ENCODE results near the gene RYR3. TPM values are rescaled to one million over a fixed set of nuclear protein-coding genes. Genes with fewer than 3 reads are reported as not detected.

RYR3 gene
- total RNA-seq, 1 experiment from 2014 or later: not detected

DNA sequence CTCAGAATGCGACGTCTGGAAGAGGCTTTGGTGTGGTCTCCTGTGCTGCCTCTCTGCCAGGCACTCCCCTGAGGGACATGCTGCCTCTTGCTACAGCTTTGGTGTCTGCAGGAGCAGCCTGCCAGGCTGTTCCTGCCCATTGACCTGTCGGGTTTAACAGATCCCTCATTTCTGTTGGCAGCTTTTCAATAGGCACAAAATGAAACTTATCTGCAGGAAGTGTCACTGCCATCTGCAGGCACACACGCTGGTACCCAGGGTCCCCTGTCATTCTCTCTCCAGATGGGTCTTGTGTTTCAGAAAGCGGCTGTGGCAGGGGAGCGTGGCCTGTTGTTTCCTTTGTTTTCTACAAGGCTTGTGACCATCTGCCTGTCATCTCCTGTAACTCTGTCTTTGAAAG lies 329.2 kb downstream of the RYR3 start:
- Histone ChIP-seq H3K27ac (ENCODE audit: low read depth, low read length, poor library complexity, severe bottlenecking) (no peak overlapping the region), H3K9me3 (ENCODE audit: low read depth, low read length, poor library complexity, severe bottlenecking) (no peaks in the 10 kb centered on the region), H3K27me3 (replicated peaks; ENCODE audit: insufficient read depth, low read depth, low read length, poor library complexity) (peaks cover 78% of the 10 kb centered on the region), H3K36me3 (ENCODE audit: insufficient read depth, low read length, poor library complexity, severe bottlenecking) (no peaks in the 10 kb centered on the region), H3K4me1 (ENCODE audit: insufficient read depth, low read length, poor library complexity, severe bottlenecking) (no peaks in the 10 kb centered on the region), H3K4me3 (ENCODE audit: low read depth, low read length, poor library complexity, severe bottlenecking) (no peak overlapping the region)
- BruUV-seq (replicated peaks): no TSS peak
- ChIA-PET CTCF (no interaction called here), POLR2A (ENCODE audit: low non-redundant PET) (no interaction called here)
- DNase-seq (ENCODE audit: low spot score): no peak
- intact Hi-C loops (cut with micrococcal nuclease; ENCODE audit: unreplicated experiment): no loop called here
- TF ChIP-seq, protein P1, sequence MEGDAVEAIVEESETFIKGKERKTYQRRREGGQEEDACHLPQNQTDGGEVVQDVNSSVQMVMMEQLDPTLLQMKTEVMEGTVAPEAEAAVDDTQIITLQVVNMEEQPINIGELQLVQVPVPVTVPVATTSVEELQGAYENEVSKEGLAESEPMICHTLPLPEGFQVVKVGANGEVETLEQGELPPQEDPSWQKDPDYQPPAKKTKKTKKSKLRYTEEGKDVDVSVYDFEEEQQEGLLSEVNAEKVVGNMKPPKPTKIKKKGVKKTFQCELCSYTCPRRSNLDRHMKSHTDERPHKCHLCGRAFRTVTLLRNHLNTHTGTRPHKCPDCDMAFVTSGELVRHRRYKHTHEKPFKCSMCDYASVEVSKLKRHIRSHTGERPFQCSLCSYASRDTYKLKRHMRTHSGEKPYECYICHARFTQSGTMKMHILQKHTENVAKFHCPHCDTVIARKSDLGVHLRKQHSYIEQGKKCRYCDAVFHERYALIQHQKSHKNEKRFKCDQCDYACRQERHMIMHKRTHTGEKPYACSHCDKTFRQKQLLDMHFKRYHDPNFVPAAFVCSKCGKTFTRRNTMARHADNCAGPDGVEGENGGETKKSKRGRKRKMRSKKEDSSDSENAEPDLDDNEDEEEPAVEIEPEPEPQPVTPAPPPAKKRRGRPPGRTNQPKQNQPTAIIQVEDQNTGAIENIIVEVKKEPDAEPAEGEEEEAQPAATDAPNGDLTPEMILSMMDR (conservative IDR thresholded peaks at IDR 0.05; ENCODE audit: low read depth, low read length): no peak
- TF ChIP-seq EZH2 (IDR thresholded peaks at IDR 0.05; ENCODE audit: borderline replicate concordance, low read depth, low read length, poor library complexity, severe bottlenecking): no peak

DNA sequence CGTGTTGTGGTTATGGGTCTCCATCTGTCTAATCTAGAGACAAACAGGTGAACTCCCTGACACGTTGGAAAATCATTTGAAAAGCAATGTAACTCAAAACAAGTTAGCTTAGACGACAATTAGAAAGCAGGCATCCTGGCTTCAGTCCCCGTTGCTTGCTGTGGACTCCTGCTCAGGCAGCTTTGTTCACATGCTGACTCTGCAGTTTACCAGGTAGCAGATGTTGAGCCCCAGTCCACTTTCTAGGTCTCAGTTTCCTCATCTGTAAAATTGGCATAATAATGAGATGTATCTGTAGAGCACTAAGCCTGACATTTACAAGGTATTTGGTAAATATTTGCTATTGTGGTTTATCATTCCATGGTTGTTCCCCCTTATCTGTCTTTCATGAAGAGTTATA lies 330.3 kb downstream of the RYR3 start:
- Histone ChIP-seq H3K4me3 (ENCODE audit: low read depth, low read length, poor library complexity, severe bottlenecking) (no peak overlapping the region), H3K4me1 (ENCODE audit: insufficient read depth, low read length, poor library complexity, severe bottlenecking) (no peaks in the 10 kb centered on the region), H3K36me3 (ENCODE audit: insufficient read depth, low read length, poor library complexity, severe bottlenecking) (no peaks in the 10 kb centered on the region), H3K27ac (ENCODE audit: low read depth, low read length, poor library complexity, severe bottlenecking) (no peak overlapping the region), H3K27me3 (replicated peaks; ENCODE audit: insufficient read depth, low read depth, low read length, poor library complexity) (peaks cover 88% of the 10 kb centered on the region), H3K9me3 (ENCODE audit: low read depth, low read length, poor library complexity, severe bottlenecking) (no peaks in the 10 kb centered on the region)
- no peak for TF ChIP-seq EZH2 (IDR thresholded peaks at IDR 0.05; ENCODE audit: borderline replicate concordance, low read depth, low read length, poor library complexity, severe bottlenecking)
- TF ChIP-seq, protein P1 (conservative IDR thresholded peaks at IDR 0.05; ENCODE audit: low read depth, low read length): no peak
- POLR2A ChIA-PET (ENCODE audit: low non-redundant PET): no interaction called here
- DNase-seq (ENCODE audit: low spot score): no peak
- CTCF ChIA-PET: no interaction called here
- no TSS peak for BruUV-seq (replicated peaks)
- intact Hi-C loops (cut with micrococcal nuclease; ENCODE audit: unreplicated experiment): no loop called here

DNA sequence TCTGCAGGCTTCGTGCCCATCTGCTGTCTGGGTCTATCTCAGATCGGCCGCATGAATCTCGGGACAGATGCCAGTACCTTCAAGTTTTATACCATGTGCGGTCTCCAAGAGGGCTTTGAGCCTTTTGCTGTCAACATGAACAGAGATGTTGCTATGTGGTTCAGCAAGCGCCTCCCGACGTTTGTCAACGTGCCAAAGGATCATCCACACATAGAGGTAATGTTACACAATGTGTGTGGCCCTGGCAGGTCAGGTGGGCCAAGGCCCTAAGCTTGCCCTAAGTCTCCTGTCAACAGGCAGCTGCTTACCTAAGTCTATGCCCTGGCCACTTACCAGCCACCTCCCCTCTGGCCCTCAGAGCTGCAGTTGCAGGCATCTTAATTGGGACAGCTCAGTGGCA lies 333.5 kb downstream of the RYR3 start:
- DNase-seq (ENCODE audit: low spot score): no peak
- ChIA-PET CTCF (no interaction called here), POLR2A (ENCODE audit: low non-redundant PET) (no interaction called here)
- TF ChIP-seq EZH2 (IDR thresholded peaks at IDR 0.05; ENCODE audit: borderline replicate concordance, low read depth, low read length, poor library complexity, severe bottlenecking): no peak
- TF ChIP-seq, protein P1 (conservative IDR thresholded peaks at IDR 0.05; ENCODE audit: low read depth, low read length): no peak
- Histone ChIP-seq H3K36me3 (ENCODE audit: insufficient read depth, low read length, poor library complexity, severe bottlenecking) (no peaks in the 10 kb centered on the region), H3K27me3 (replicated peaks; ENCODE audit: insufficient read depth, low read depth, low read length, poor library complexity) (peaks cover 95% of the 10 kb centered on the region), H3K9me3 (ENCODE audit: low read depth, low read length, poor library complexity, severe bottlenecking) (no peaks in the 10 kb centered on the region), H3K27ac (ENCODE audit: low read depth, low read length, poor library complexity, severe bottlenecking) (no peak overlapping the region), H3K4me1 (ENCODE audit: insufficient read depth, low read length, poor library complexity, severe bottlenecking) (no peaks in the 10 kb centered on the region), H3K4me3 (ENCODE audit: low read depth, low read length, poor library complexity, severe bottlenecking) (no peak overlapping the region)
- no TSS peak for BruUV-seq (replicated peaks)
- intact Hi-C loops (cut with micrococcal nuclease; ENCODE audit: unreplicated experiment): no loop called here

All from A673 (cell line).